Lung (tissue), 12 donors: ENCODE data around the gene IRX2. TPM values are rescaled to one million over a fixed set of nuclear protein-coding genes. Genes with fewer than 3 reads are reported as not detected.

ENCODE experiments used
- ATAC-seq: fragments of 200-7000 bp; cut with Tn5 transposase; one replicate; pipeline ENCODE4 v1.9.1; 2020; ENCODE audit warnings: moderate number of reproducible peaks; ENCODE audit not compliant: insufficient read depth, low FRiP score
- DNase-seq, 3 donors: peaks; one replicate each; pipeline ENCODE4 v3.0.0-alpha.2; 2013 to 2017
- H3K27ac ChIP-seq, 2 donors: one replicate each; pipeline ENCODE4 v1.5.1; 2013; ENCODE audit warnings: mild to moderate bottlenecking in 2 of 2, moderate library complexity in 2 of 2, control low read depth in 1 of 2, inconsistent platforms in 1 of 2, low read depth in 1 of 2, low read length in 1 of 2
- H3K27me3 ChIP-seq, 3 donors: one replicate each; pipeline ENCODE4 v1.5.1; 2013; ENCODE audit warnings: low read length in 2 of 3; ENCODE audit not compliant: control insufficient read depth in 3 of 3, insufficient read depth in 3 of 3
- H3K36me3 ChIP-seq, 4 donors: one replicate each; pipeline ENCODE4 v1.5.1; 2013; ENCODE audit warnings: low read length in 4 of 4, mild to moderate bottlenecking in 1 of 4, moderate library complexity in 1 of 4; ENCODE audit not compliant: control insufficient read depth in 4 of 4, insufficient read depth in 4 of 4
- H3K4me1 ChIP-seq, 5 donors: one replicate each; pipeline ENCODE4 v1.5.1; 2013; ENCODE audit warnings: low read length in 5 of 5, mild to moderate bottlenecking in 2 of 5, moderate library complexity in 1 of 5; ENCODE audit not compliant: control insufficient read depth in 5 of 5, insufficient read depth in 5 of 5
- H3K4me3 ChIP-seq: one replicate; pipeline ENCODE4 v1.5.1; 2013; ENCODE audit warnings: mild to moderate bottlenecking, control low read depth, moderate library complexity
- H3K9ac ChIP-seq, 2 donors: one replicate each; pipeline ENCODE4 v1.5.1; 2013; ENCODE audit warnings: low read length in 2 of 2, control low read depth in 1 of 2; ENCODE audit not compliant: insufficient read depth in 1 of 2
- H3K9me3 ChIP-seq, 4 donors: one replicate each; pipeline ENCODE4 v1.5.1; 2013; ENCODE audit warnings: low read length in 3 of 4, mild to moderate bottlenecking in 1 of 4, moderate library complexity in 1 of 4; ENCODE audit not compliant: control insufficient read depth in 4 of 4, insufficient read depth in 3 of 4
- CTCF ChIP-seq: IDR thresholded peaks from 2 replicates; pipeline ENCODE4 v1.5.1; 2012; ENCODE audit warnings: mild to moderate bottlenecking; ENCODE audit errors: control extremely low read depth, extremely low read depth
- WGBS, 2 donors: extraction: QIAGEN DNeasy Blood & Tissue Kit; methylation state at CpG; one replicate each; pipeline ENCODE4 v1.1.7; 2013; 5-methylcytosine and 5-hydroxymethylcytosine counted together
- polyA plus RNA-seq, 2 donors: library from polyadenylated mRNA; stranded (reverse); fragments of 200-250 nt; gene quantifications; one replicate each; pipeline ENCODE4 v1.2.1, GENCODE V29; 2013
- total RNA-seq, 2 donors: library from RNA; depleted of rRNA in 1 of 2; stranded (reverse); fragments of >200 nt in 1 of 2; gene quantifications; one replicate each; pipeline ENCODE4 v1.2.1, GENCODE V29; 2014 to 2021
- donor health status: control.
- donor health status: control.
- donor health status: Bipolar disorder and iron deficiency.
- donor health status: healthy.
- donor health status: DM: yes; HTN: yes; CAD: no.

Gene IRX2
- total and polyA plus RNA-seq, 4 donors = 11.5 to 64.5 (median 45.4) TPM

- no peak for TF ChIP-seq CTCF
- peak overlapping the region in 1 of 2 donors; percentile 86 for H3K27ac ChIP-seq
- ATAC-seq = peak; percentile 80
Observed at GRCh38 chr5:2780421-2781171, 29.1 kb upstream of the IRX2 start.

GRCh38 chr5:2779459-2779858, 28.0 kb upstream of the IRX2 start:
- no peak overlapping the region for H3K27ac ChIP-seq
- 76 to 92% methylated on average over 9 of the region's 9 CpGs for WGBS, 2 donors

More at GRCh38 chr5:2780421-2781171, 29.1 kb upstream of the IRX2 start:
- Histone ChIP-seq H3K36me3 (no peaks in the 10 kb centered on the region), H3K27me3 (peaks cover 0 to 3% (median 0%) of the 10 kb centered on the region in 3 donors), H3K4me3 (no peak overlapping the region), H3K9ac (no peak overlapping the region), H3K4me1 (peaks cover 0 to 8% (median 0%) of the 10 kb centered on the region in 5 donors), H3K9me3 (peaks cover 0 to 4% (median 1%) of the 10 kb centered on the region in 4 donors)
- WGBS, 2 donors = 51 to 64% methylated on average over 11 of the region's 11 CpGs
- DNase-seq = peak; percentile 69 to 87 (median 78)

GRCh38 chr5:2776337-2777302, 25.1 kb upstream of the IRX2 start:
- Histone ChIP-seq H3K27ac (no peak overlapping the region), H3K9ac (no peak overlapping the region), H3K4me1 (peaks cover 0 to 8% (median 0%) of the 10 kb centered on the region in 5 donors), H3K27me3 (peaks cover 0 to 3% (median 3%) of the 10 kb centered on the region in 3 donors), H3K4me3 (no peak overlapping the region), H3K9me3 (no peaks in the 10 kb centered on the region), H3K36me3 (no peaks in the 10 kb centered on the region)
- ATAC-seq (no peak), DNase-seq (no peak)
- no peak for TF ChIP-seq CTCF
- 87 to 91% methylated on average over 20 of the region's 20 CpGs for WGBS, 2 donors

More at GRCh38 chr5:2779459-2779858, 28.0 kb upstream of the IRX2 start:
- Histone ChIP-seq H3K9me3 (peaks cover 0 to 4% (median 0%) of the 10 kb centered on the region in 4 donors), H3K4me1 (peaks cover 0 to 8% (median 0%) of the 10 kb centered on the region in 5 donors), H3K9ac (no peak overlapping the region), H3K36me3 (no peaks in the 10 kb centered on the region), H3K4me3 (no peak overlapping the region), H3K27me3 (peaks cover 0 to 3% (median 0%) of the 10 kb centered on the region in 3 donors)
- no peak for TF ChIP-seq CTCF
- DNase-seq (no peak), ATAC-seq (no peak)
